H1 (cell line): ENCODE measurements around the gene INPP4B. TPM values are rescaled to one million over a fixed set of nuclear protein-coding genes. Genes with fewer than 3 reads are reported as not detected.

ENCODE experiments used
- CHD2 ChIP-seq: IDR thresholded peaks from 2 replicates; pipeline ENCODE4 v1.6.1; 2012; ENCODE audit warnings: low read length, improper control_type of control experiment
- CHD7 ChIP-seq: fragments of 300-600 bp; sonication (generic); IDR thresholded peaks from 2 replicates; pipeline ENCODE4 v1.7.1; 2012; ENCODE audit warnings: low read length, moderate library complexity, mild to moderate bottlenecking, inconsistent platforms; ENCODE audit not compliant: insufficient replicate concordance
- GABPA ChIP-seq: IDR thresholded peaks from 2 replicates; pipeline ENCODE4 v1.6.1; 2011; ENCODE audit warnings: mild to moderate bottlenecking, low read length, moderate library complexity, borderline replicate concordance; ENCODE audit not compliant: insufficient read depth
- SIN3A ChIP-seq, 2 experiments: IDR thresholded peaks in 1 of 2; conservative IDR thresholded peaks in 1 of 2; 2 replicates each; pipeline ENCODE4 v1.6.1; 2011 to 2012; ENCODE audit warnings: low read length in 2 of 2, improper control_type of control experiment in 1 of 2, low read depth in 1 of 2, mild to moderate bottlenecking in 1 of 2
- SUZ12 ChIP-seq: fragments of 200-600 bp; sonication (generic); IDR thresholded peaks from 2 replicates; pipeline ENCODE4 v1.6.1; 2012; ENCODE audit warnings: mild to moderate bottlenecking, inconsistent platforms, low read length, moderate library complexity, mixed read lengths
- YY1 ChIP-seq: IDR thresholded peaks from 2 replicates; pipeline ENCODE4 v1.6.1; 2011; ENCODE audit warnings: low read depth, mild to moderate bottlenecking, low read length
- polyA plus RNA-seq, 7 experiments: library from polyadenylated mRNA; depleted of rRNA in 3 of 7; stranded (reverse) in 5 of 7; unstranded in 2 of 7; fragments of >200 nt in 5 of 7; fragments of 200-250 nt in 2 of 7; gene quantifications; 1 replicate in 5 of 7; 2 replicates in 1 of 7; 4 replicates in 1 of 7; pipeline versions ENCODE4 v1.2.1 to v1.2.3, GENCODE V29; 2011 to 2013; ENCODE audit warnings: missing spikeins in 2 of 7, mixed read lengths in 2 of 7
- total RNA-seq: library from RNA; stranded (reverse); fragmentation: NEBNext Ultra II Directional; extraction: Animal tissue kit (Norgen Biotek cat#: 25700); gene quantifications from 2 replicates; pipeline ENCODE4 v1.2.1, GENCODE V29; 2021

The INPP4B gene
- total and polyA plus RNA-seq, 2 of the 8 experiments (the other 6 are each of a cell fraction or from before 2014, with no cell fraction given): 0.11 to 0.54 TPM

DNA sequence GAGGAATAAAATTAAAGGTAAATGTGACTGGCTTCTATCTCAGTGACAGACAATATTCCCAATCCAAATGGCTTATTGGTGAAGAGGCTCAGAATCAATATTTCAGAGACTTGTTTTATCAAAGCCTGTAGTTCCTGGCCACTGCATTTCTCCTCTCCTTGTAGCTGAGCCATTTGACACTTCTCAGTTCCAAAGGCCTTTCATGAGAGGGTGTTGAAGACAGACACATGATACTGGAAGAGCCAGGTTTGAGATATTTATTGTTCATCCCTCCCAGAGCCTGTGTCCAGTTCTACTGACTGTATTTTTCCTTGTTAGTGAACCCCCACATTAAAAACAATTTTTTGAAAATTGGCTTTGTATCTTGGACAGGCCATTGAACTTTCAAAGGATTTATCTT, 12.9 kb upstream of the INPP4B start (continued):
- no peak for TF ChIP-seq CHD7
- no peak for TF ChIP-seq CHD2
- TF ChIP-seq SIN3A (conservative IDR thresholded peaks at IDR 0.05 in 1 of 2, IDR thresholded peaks at IDR 0.05 in 1 of 2; ENCODE audit: low read depth in 1 of 2, low read length in 2 of 2): no peak
- TF ChIP-seq YY1: no peak
- no peak for TF ChIP-seq SUZ12
- no peak for TF ChIP-seq GABPA
